Brain microvascular endothelial cell (primary cell): ENCODE measurements around the gene DGCR6.
"Not testable (repeated sequence)": the region's sequence is repeated elsewhere in the genome, so short reads cannot be mapped to it uniquely, and the experiment has no call there.

Source experiments
- DNase-seq: peaks from one replicate; pipeline ENCODE4 v3.0.0-alpha.2; 2020
- H3K27ac ChIP-seq: fragments of 250-450 bp; sonication (Bioruptor Pico); 2 replicates; pipeline ENCODE4 v1.5.1; 2020; ENCODE audit warnings: mild to moderate bottlenecking, moderate library complexity
- H3K27me3 ChIP-seq: fragments of 250-450 bp; sonication (Bioruptor Pico); replicated peaks from 2 replicates; pipeline ENCODE4 v1.5.1; 2020; ENCODE audit warnings: mild to moderate bottlenecking
- H3K36me3 ChIP-seq: fragments of 250-450 bp; sonication (Bioruptor Pico); replicated peaks from 2 replicates; pipeline ENCODE4 v1.5.1; 2020; ENCODE audit warnings: mild to moderate bottlenecking
- H3K4me3 ChIP-seq: 2 replicates; pipeline ENCODE4 v1.5.1; 2011; ENCODE audit warnings: low read depth, mild to moderate bottlenecking, control low read depth, low read length, moderate library complexity
- CTCF ChIP-seq: IDR thresholded peaks from 2 replicates; pipeline ENCODE4 v1.5.1; 2011; ENCODE audit warnings: low read depth, mild to moderate bottlenecking, moderate library complexity, low read length, control low read depth, inconsistent platforms; ENCODE audit errors: missing control alignments
- in situ Hi-C: cut with HindIII; loops from 2 replicates; pipeline ENCODE4 v1.10.0; 2017; ENCODE audit warnings: low sequenced_read_pairs, low pct_ligation_motif_present

The DGCR6 gene

GRCh38 chr22:18906896-18907295 is 776 bp downstream of the DGCR6 start:
- Histone ChIP-seq H3K27me3 (no peaks in the 10 kb centered on the region), H3K36me3 (no peaks in the 10 kb centered on the region), H3K27ac (no peak overlapping the region), H3K4me3 (no peak overlapping the region)
- DNase-seq = no peak
- no peak for TF ChIP-seq CTCF
- in situ Hi-C loops = no loop called here

- in situ Hi-C loops = no loop called here
- no peak for TF ChIP-seq CTCF
- no peak overlapping the region for H3K4me3 ChIP-seq
- no peaks in the 10 kb centered on the region for H3K27me3 ChIP-seq
- no peak for DNase-seq
- no peak overlapping the region for H3K27ac ChIP-seq
- H3K36me3 ChIP-seq = no peaks in the 10 kb centered on the region
Measured at GRCh38 chr22:18909556-18909955, 3.4 kb downstream of the DGCR6 start.

- DNase-seq, H3K27me3 ChIP-seq, in situ Hi-C loops, H3K27ac ChIP-seq, H3K36me3 ChIP-seq, H3K4me3 ChIP-seq: not testable (repeated sequence)
Measured at GRCh38 chr22:18911535-18911934, 5.4 kb downstream of the DGCR6 start.

- H3K27me3 ChIP-seq, H3K27ac ChIP-seq, in situ Hi-C loops, DNase-seq, H3K36me3 ChIP-seq, H3K4me3 ChIP-seq: not testable (repeated sequence)
Measured at GRCh38 chr22:18912264-18912946, 6.3 kb downstream of the DGCR6 start.

- DNase-seq, H3K27ac ChIP-seq, H3K4me3 ChIP-seq, H3K27me3 ChIP-seq, H3K36me3 ChIP-seq, in situ Hi-C loops: not testable (repeated sequence)
Measured at GRCh38 chr22:18914558-18914957, 8.4 kb downstream of the DGCR6 start.

GRCh38 chr22:18915550-18915949 is 9.4 kb downstream of the DGCR6 start:
- H3K27me3 ChIP-seq, H3K36me3 ChIP-seq, H3K4me3 ChIP-seq, DNase-seq, in situ Hi-C loops, H3K27ac ChIP-seq: not testable (repeated sequence)

GRCh38 chr22:18917818-18918217 is 11.7 kb downstream of the DGCR6 start:
- H3K27me3 ChIP-seq, DNase-seq, in situ Hi-C loops: not testable (repeated sequence)

GRCh38 chr22:18920257-18920902 is 14.3 kb downstream of the DGCR6 start:
- H3K4me3 ChIP-seq, H3K36me3 ChIP-seq, DNase-seq, H3K27ac ChIP-seq, H3K27me3 ChIP-seq, in situ Hi-C loops: not testable (repeated sequence)

More at GRCh38 chr22:18917818-18918217, 11.7 kb downstream of the DGCR6 start:
- H3K36me3 ChIP-seq, H3K4me3 ChIP-seq, H3K27ac ChIP-seq: not testable (repeated sequence)
